HEK293 (cell line): ENCODE measurements around the gene BCL2.

Experiments used
- ATF2 ChIP-seq: fragments of 450-650 bp; formaldehyde crosslinking; IDR thresholded peaks from 2 replicates; pipeline ENCODE4 v1.5.1; 2016; ENCODE audit warnings: missing biosample characterization, missing genetic modification characterization, low read depth
- BCL11A ChIP-seq: fragments of 450-650 bp; formaldehyde crosslinking; IDR thresholded peaks from 2 replicates; pipeline ENCODE4 v1.5.1; 2016; ENCODE audit warnings: low read depth, missing biosample characterization, missing genetic modification characterization
- BCL6B ChIP-seq: fragments of 450-650 bp; formaldehyde crosslinking; IDR thresholded peaks from 2 replicates; pipeline ENCODE4 v1.5.1; 2017; ENCODE audit warnings: missing biosample characterization, missing genetic modification characterization
- GLI2 ChIP-seq: fragments of 450-650 bp; formaldehyde crosslinking; IDR thresholded peaks from 2 replicates; pipeline ENCODE4; 2017; ENCODE audit warnings: missing biosample characterization, missing genetic modification characterization, low read depth, borderline replicate concordance
- GLIS2 ChIP-seq: fragments of 450-650 bp; formaldehyde crosslinking; IDR thresholded peaks from 2 replicates; pipeline ENCODE4 v1.5.1; 2016; ENCODE audit warnings: missing biosample characterization, missing genetic modification characterization
- INSM2 ChIP-seq: fragments of 450-650 bp; formaldehyde crosslinking; IDR thresholded peaks from 2 replicates; pipeline ENCODE4 v1.5.1; 2016; ENCODE audit warnings: missing biosample characterization, missing genetic modification characterization
- KLF16 ChIP-seq: fragments of 450-650 bp; formaldehyde crosslinking; IDR thresholded peaks from 2 replicates; pipeline ENCODE4 v1.5.1; 2017; ENCODE audit warnings: missing biosample characterization, missing genetic modification characterization
- SCRT1 ChIP-seq: fragments of 450-650 bp; formaldehyde crosslinking; IDR thresholded peaks from 2 replicates; pipeline ENCODE4 v1.5.1; 2016; ENCODE audit warnings: missing biosample characterization, missing genetic modification characterization, borderline replicate concordance
- TSHZ1 ChIP-seq: fragments of 450-650 bp; formaldehyde crosslinking; IDR thresholded peaks from 2 replicates; pipeline ENCODE4 v1.5.1; 2016; ENCODE audit warnings: missing biosample characterization, missing genetic modification characterization, borderline replicate concordance
- ZBTB1 ChIP-seq: fragments of 450-650 bp; formaldehyde crosslinking; IDR thresholded peaks from 2 replicates; pipeline ENCODE4 v1.5.1; 2016; ENCODE audit warnings: missing biosample characterization, missing genetic modification characterization
- ZBTB17 ChIP-seq: fragments of 450-650 bp; formaldehyde crosslinking; IDR thresholded peaks from 2 replicates; pipeline ENCODE4 v1.5.1; 2016; ENCODE audit warnings: missing biosample characterization, missing genetic modification characterization
- ZBTB48 ChIP-seq: fragments of 450-650 bp; formaldehyde crosslinking; IDR thresholded peaks from 2 replicates; pipeline ENCODE4 v1.5.1; 2016; ENCODE audit warnings: missing biosample characterization, missing genetic modification characterization
- ZEB2 ChIP-seq: fragments of 450-650 bp; formaldehyde crosslinking; IDR thresholded peaks from 2 replicates; pipeline ENCODE4 v1.5.1; 2016; ENCODE audit warnings: missing biosample characterization, missing genetic modification characterization
- ZFP37 ChIP-seq: fragments of 450-650 bp; formaldehyde crosslinking; IDR thresholded peaks from 2 replicates; pipeline ENCODE4 v1.5.1; 2016; ENCODE audit warnings: missing biosample characterization, missing genetic modification characterization
- ZNF121 ChIP-seq: fragments of 450-650 bp; formaldehyde crosslinking; IDR thresholded peaks from 2 replicates; pipeline ENCODE4 v1.5.1; 2016; ENCODE audit warnings: missing biosample characterization, missing genetic modification characterization
- ZNF2 ChIP-seq: fragments of 450-650 bp; formaldehyde crosslinking; IDR thresholded peaks from 2 replicates; pipeline ENCODE4 v1.5.1; 2016; ENCODE audit warnings: missing biosample characterization, missing genetic modification characterization
- ZNF398 ChIP-seq: fragments of 450-650 bp; formaldehyde crosslinking; IDR thresholded peaks from 2 replicates; pipeline ENCODE4 v1.5.1; 2017; ENCODE audit warnings: missing biosample characterization, missing genetic modification characterization
- ZNF558 ChIP-seq: fragments of 450-650 bp; formaldehyde crosslinking; IDR thresholded peaks from 2 replicates; pipeline ENCODE4 v1.5.1; 2016; ENCODE audit warnings: missing biosample characterization, missing genetic modification characterization
- ZNF580 ChIP-seq: fragments of 450-650 bp; formaldehyde crosslinking; IDR thresholded peaks from 2 replicates; pipeline ENCODE4 v1.5.1; 2016; ENCODE audit warnings: missing biosample characterization, missing genetic modification characterization
- ZNF600 ChIP-seq: fragments of 450-650 bp; formaldehyde crosslinking; IDR thresholded peaks from 2 replicates; pipeline ENCODE4 v1.5.1; 2016; ENCODE audit warnings: missing biosample characterization, missing genetic modification characterization
- ZNF768 ChIP-seq: fragments of 450-650 bp; formaldehyde crosslinking; IDR thresholded peaks from 2 replicates; pipeline ENCODE4 v1.5.1; 2018; ENCODE audit warnings: missing biosample characterization, mild to moderate bottlenecking, missing genetic modification characterization
- ZNF777 ChIP-seq: fragments of 450-650 bp; formaldehyde crosslinking; IDR thresholded peaks from 2 replicates; pipeline ENCODE4 v1.5.1; 2017; ENCODE audit warnings: missing biosample characterization, missing genetic modification characterization, borderline replicate concordance
- ZNF843 ChIP-seq: fragments of 450-650 bp; formaldehyde crosslinking; IDR thresholded peaks from 2 replicates; pipeline ENCODE4 v1.5.1; 2016; ENCODE audit warnings: missing biosample characterization, missing genetic modification characterization
- ZSCAN18 ChIP-seq: fragments of 450-650 bp; formaldehyde crosslinking; IDR thresholded peaks from 2 replicates; pipeline ENCODE4 v1.5.1; 2016; ENCODE audit warnings: missing biosample characterization, missing genetic modification characterization
- ZSCAN5A ChIP-seq: fragments of 450-650 bp; formaldehyde crosslinking; IDR thresholded peaks from 2 replicates; pipeline ENCODE4 v1.5.1; 2016; ENCODE audit warnings: missing biosample characterization, missing genetic modification characterization

The BCL2 gene

GRCh38 chr18:63317982-63318888 lies 1.3 kb downstream of the BCL2 start (continued):
- TF ChIP-seq GLI2 (tag by site-specific recombination) = no peak
- no peak for TF ChIP-seq INSM2 (tag by site-specific recombination)
- TF ChIP-seq ZNF558 (tag by site-specific recombination) = no peak
- TF ChIP-seq ZNF843 = no peak
- TF ChIP-seq ZNF768 (tag by site-specific recombination) = no peak
- 0 out of 2 replicates have a peak, but pooled peaks have one; percentile 37 for TF ChIP-seq ZNF600 (tag by site-specific recombination)
- peak; percentile 56; the same call in 1 of the 2 replicates for TF ChIP-seq ZBTB17 (tag by site-specific recombination)
- no peak for TF ChIP-seq ZSCAN5A (tag by site-specific recombination)
- TF ChIP-seq ZEB2 (tag by site-specific recombination) = peak; percentile 97
- TF ChIP-seq ZFP37 (tag by site-specific recombination) = peak; percentile 51; the same call in 1 of the 2 replicates
- TF ChIP-seq BCL11A (tag by site-specific recombination) = 0 out of 2 replicates have a peak, but pooled peaks have one; percentile 38
- 0 out of 2 replicates have a peak, but pooled peaks have one; percentile 17 for TF ChIP-seq BCL6B (tag by site-specific recombination)
- no peak for TF ChIP-seq ZSCAN18 (tag by site-specific recombination)
- TF ChIP-seq TSHZ1 (tag by site-specific recombination) = 0 out of 2 replicates have a peak, but pooled peaks have one; percentile 16
- no peak for TF ChIP-seq ATF2
- peak; percentile 63; the same call in 1 of the 2 replicates for TF ChIP-seq ZNF580
- TF ChIP-seq KLF16 (tag by site-specific recombination) = peak; percentile 63; the same call in 1 of the 2 replicates
- TF ChIP-seq SCRT1 (tag by site-specific recombination) = peak; percentile 68; the same call in 1 of the 2 replicates
- no peak for TF ChIP-seq ZBTB1
- TF ChIP-seq ZNF2 = peak; percentile 87
- no peak for TF ChIP-seq ZNF121 (tag by site-specific recombination)
- peak; percentile 79 for TF ChIP-seq ZBTB48
- TF ChIP-seq ZNF777 (tag by site-specific recombination) = peak; percentile 39; the same call in 1 of the 2 replicates
- TF ChIP-seq GLIS2 = peak; percentile 63
- TF ChIP-seq ZNF398 (tag by site-specific recombination) = peak; percentile 64; the same call in 1 of the 2 replicates
